Hematopoietic multipotent progenitor cell treated with erythropoietin and hydrocortisone succinate and interleukin-3 and kit ligand, for 8 days (in vitro differentiated cells): ENCODE measurements around the gene PSAPL1.

Experiments
- DNase-seq: peaks from one replicate; pipeline ENCODE4 v3.0.0-alpha.2; 2015

The PSAPL1 gene, protein sequence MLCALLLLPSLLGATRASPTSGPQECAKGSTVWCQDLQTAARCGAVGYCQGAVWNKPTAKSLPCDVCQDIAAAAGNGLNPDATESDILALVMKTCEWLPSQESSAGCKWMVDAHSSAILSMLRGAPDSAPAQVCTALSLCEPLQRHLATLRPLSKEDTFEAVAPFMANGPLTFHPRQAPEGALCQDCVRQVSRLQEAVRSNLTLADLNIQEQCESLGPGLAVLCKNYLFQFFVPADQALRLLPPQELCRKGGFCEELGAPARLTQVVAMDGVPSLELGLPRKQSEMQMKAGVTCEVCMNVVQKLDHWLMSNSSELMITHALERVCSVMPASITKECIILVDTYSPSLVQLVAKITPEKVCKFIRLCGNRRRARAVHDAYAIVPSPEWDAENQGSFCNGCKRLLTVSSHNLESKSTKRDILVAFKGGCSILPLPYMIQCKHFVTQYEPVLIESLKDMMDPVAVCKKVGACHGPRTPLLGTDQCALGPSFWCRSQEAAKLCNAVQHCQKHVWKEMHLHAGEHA

DNA sequence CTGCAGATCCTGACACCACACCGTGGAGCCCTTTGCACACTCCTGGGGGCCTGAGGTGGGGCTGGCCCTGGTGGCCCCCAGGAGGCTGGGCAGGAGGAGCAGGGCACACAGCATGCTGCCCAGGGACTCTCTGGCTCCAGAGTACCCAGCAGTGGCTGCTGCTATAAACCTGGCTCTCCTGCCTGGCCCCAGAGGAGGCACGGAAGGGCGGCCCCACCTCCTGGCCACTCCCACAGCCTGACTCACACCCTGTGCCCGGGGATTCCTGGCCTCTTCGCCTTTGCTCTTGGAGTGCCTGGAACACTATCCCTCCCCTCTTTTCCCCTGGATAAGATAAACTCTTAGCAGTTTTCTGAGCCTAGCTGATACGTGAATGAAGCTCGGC lies at the start of gene PSAPL1:
Gene PSAPL1 (minus strand): TSS at position 165 of the 385 bp plus-strand sequence. CDS start 51 bp downstream, at position 114.
- no peak for DNase-seq

DNA sequence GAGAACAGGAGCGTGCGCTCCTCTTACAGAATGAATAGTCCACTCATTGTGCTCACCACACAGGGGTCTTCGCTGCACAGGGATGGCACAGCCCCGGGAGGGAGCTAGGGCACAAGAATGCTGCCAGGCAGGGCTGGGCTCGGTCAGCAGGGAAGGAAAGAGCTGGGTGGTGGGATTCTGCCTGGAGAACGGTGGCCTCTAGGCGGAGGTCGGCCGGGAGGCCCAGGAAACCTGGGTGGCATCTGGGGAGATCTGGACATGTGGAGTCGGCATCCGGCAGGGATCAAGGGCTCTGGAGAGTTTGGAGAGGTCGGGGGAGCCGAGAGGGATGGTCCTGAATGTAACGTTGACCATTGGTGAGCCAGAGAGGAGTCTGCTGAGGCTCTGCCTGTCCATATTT lies 46.5 kb upstream of the PSAPL1 start:
- DNase-seq: no peak

DNA sequence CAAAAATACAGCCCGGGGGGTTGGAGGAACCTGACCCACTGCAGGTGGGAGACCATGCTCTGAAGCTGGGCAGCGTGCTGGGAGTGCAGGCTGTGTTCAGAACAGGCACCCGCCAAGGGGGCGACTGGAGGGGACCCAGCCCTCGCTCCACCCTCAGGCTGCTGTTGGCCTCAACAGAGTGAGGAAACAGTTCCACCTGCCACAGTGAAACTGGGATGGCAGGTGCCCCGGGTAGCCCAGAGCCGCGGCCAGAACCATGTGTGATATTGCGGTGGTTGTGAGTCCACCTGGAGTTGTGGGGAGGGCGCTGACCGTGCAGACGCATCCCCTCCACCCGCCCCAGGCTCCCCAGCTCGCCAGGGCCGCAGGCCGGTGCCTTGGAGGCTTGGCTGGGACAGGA lies 45.7 kb upstream of the PSAPL1 start:
- no peak for DNase-seq

DNA sequence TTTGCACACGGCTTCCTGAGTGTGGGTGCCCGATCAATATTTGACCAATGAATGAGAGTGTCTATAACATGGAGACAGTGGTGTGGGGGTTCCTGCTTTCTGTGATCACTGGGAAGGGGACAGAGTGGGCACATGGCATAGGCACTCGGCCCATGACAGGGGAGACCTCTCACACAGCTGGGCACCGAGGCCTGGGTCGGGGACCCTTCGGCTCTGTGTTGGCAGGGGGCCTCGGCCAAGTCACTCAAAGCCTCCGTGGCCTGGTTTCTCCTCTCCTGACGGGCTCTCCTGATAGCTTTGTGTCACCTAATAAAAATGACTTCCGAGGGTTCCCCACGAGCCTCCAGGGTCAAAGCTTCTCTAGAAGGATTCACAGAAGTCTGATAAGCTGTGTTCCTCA lies 43.9 kb upstream of the PSAPL1 start:
- no peak for DNase-seq

DNA sequence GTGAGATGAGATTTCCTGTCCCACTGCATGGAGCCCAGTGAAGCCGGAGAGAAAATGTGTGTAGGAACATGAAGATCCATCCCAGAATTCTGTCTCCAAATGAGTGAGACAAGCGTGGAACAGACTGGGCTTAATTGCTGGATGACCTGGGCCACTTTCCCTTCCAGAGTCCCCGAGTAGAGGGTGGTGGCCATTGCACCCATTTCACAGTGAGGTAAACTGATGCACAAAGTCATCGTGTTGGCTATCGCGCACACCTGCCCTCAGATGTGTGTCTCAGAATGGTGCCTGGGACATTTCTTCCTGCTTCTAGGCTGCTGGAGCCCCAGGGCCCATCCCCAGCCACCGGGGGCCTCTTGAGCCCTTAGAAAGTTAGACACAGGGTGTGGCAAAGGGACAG lies 43.0 kb upstream of the PSAPL1 start:
- no peak for DNase-seq

DNA sequence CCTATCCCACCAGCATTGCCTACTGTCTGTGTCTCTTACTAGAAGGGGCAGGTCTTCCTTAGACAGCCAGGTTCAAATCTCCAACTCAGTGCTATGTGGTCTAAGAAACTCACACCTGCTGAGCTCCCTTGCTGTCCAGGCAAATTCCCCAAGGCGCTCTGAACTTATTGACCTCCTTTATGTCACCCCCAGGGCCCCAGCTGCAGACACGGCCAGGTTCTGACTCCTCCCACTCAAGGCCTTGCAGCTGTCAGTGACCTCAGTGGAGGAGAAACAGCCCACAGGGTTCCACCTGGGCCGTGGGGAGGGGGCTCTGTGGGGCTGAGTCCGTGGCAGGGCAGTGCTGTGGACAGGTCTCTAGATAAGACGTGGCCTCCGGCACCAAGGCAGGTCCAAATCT lies 42.1 kb upstream of the PSAPL1 start:
- no peak for DNase-seq

DNA sequence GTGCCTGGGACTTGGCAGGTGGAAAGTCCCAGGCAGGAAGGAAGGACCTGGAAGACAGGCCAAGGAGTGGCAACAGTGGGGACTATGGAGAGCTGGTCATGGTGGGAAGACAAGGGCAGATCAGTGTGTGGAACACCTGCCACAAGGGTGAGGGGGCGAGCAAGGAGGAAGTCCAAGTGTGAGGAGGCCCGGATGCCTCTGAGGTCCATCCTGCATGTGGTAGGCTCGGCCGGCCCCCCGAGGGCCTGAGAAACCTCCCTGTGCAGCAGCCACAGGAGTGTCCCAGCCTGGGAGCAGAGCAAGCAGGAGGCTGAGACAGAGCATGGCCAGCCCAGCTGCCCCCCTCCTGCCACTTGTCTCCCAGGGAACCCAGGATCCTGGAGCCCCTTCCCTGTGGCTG lies 40.5 kb upstream of the PSAPL1 start:
- DNase-seq: no peak

DNA sequence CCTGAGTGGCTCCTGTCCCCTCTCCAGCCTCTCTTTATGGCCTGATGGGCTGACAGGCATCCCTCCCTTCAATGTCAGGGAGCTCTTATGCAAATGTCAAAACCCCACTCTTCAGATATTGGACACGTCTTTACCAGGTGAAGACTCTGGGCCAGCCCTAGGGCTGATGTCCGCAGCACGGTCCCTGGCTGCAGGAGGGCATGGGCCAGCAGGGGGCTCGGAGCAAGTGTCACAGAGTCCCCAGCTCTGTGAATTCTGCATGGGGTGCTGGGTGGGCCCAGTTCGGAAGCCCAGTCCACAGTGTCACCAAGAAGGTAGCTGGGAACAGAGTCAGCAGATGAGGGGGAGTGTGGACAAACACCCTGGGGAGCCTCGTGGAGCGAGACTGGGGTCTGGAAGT lies 39.6 kb upstream of the PSAPL1 start:
- DNase-seq: no peak

DNA sequence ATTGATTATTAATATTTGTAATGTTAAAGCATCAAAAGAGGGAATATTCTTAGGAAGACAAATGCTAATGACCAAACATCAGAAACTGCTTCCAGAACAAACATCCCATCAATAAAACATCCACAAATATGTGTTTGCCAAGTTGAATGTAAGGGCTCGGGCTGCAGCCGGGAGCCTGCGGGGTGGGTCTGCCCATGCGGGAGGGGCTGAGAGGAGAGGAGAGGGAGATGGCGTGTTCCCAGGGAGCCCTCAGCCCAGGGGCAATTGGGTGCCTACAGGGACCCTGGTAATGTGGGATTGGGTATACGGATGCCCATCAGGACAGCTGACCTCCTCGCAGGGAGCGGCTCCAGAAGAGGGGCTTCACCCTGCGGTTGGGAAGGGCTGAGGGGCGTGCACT lies 38.4 kb upstream of the PSAPL1 start:
- DNase-seq: no peak

DNA sequence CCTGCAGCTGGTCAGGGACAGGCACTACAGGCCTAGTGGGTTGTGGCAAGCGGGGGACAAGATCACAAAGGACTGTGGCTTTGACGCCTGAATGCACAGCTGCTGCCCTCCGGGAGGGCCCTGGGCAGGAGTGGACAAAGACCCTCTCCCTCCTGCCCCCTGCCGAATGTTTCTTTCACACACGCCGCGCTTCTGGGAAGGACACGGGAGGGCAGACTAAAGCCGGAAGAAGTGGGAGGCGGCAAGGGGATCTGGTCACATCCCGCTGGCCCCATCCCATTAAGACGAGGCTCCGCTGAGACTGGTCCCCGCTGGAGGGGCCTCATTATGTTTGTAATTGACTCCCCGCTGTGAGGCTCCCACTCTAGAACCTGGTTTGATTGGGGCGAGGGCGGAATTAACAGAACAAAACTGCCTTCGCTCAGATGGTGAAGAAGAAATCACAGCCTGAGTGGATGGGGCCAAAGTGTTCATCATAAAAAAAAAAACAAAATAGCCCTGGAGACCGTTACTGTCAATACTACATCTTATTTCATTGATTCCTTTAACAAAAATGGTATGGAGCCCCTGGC lies 37.8 kb upstream of the PSAPL1 start:
- no peak for DNase-seq

DNA sequence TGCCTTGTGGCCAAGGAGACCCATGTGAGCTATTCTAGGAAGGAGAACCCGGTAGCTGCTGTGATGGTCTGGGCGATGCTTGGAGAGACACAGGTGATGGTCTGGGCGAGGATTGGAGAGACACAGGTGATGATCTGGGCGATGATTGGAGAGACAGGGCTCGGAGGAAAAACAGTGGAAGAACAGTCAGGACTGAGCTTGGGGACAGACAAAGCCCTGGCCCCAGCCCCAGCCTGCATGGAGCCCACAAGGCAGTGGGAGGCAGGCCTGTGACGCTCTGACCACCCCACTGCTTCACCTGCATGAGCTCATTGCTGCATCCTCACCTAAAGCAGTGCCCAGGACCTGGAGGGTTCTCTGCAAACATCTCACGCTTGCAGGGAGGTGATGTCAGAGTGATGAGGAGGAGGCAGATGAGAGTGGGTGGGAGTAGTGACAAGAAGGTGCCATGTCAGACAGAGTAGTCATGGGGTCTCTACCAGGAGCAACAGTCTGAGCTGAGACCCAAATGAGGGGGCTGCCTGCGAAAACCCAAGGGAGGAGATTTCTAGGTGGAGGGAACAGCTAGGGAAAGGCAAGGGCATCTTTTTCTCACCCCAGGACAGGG lies 35.9 kb upstream of the PSAPL1 start:
- no peak for DNase-seq

DNA sequence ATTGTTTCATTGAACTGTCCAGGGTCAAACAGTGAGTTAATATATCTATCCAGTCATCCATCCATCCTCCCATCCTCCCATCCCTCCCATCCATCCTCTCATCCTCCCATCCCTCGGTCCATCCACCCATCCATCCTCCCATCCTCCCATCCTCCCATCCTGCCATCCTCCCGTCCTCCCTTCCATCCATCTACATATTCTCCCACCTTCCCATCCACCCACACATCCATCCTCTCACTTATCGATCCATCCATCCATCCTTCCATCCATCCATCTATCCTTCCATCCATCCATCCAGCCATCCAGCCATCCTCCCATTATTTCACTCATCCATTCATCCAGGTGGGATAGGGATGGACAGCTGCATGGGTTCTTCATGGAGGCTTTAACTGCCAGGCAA lies 35.4 kb upstream of the PSAPL1 start:
- DNase-seq: no peak

DNA sequence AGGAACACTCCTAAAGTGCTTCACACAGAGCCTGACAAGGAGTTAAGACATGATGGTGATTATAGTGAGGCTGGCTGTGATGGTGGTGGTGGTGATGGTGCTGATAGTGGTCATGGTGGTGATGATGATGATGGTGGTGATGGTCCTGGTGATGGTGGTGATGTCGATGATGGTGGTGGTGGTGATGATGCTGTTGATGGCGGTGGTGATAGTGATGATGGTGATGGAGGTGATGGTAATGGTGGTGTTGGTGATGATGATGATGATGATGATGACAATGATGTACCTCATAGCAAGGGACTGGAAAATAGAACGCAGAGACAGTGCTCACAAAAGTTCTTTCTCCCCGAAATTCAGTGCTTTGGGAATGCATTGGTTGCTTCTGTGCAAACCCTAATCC lies 34.3 kb upstream of the PSAPL1 start:
- no peak for DNase-seq

DNA sequence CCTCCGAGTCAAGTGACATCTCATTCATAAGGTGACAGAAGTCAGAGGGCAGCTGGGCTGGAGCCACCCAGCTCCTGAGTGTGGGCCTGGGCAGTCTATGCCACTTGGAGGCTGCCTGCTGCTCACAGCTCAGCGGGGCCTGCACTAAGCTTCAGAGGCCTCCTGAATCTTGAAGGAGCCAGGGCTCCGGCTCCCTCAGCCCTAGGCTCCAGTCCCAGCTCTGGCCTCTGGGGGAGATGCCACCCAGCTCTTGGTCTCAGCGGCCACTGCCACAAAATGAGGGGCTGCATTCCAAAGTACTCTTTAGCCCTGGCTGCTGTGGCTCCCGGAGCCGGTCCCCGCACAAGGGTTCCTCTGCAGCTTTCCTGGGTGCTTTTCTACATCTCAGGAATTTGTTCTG lies 32.7 kb upstream of the PSAPL1 start:
- no peak for DNase-seq

DNA sequence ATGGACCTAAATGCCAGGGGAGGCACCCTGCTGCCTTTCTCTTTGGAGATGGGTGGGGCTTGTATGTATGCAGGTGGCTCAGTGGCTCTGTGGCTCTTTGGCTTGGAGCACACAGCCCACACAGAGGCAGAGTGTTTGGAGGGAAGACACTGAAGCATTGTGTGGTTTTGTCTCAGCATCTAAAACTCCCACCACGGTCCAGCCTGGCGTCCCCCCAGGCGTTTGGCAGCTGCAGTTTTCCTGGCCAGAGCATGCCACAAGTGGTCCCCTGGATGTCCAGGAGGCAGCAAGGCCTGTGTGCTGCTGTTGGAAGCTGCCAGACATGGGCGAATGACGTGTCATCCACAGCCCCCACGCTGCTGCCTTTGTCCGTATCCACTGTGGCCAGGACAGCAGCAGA lies 32.2 kb upstream of the PSAPL1 start:
- no peak for DNase-seq

DNA sequence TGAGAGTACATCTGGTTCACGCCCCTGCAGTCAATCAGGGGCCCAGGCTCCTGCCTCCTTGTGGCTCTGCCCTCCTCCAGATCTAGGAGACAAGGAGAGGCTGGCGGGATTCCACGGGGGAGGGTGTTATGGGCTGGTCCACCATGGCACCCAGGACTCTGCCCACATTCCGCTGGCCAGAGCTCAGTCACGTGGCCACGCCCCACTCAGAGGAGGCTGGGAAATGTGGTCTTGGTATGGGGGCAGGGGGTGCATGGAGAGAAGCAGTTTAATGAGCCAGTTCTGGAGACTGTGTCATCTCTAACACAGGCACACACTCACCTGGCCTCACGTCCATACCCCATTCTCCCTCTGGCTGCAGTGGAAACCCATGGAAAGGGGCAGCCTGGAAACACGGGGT lies 31.5 kb upstream of the PSAPL1 start:
- DNase-seq: no peak

DNA sequence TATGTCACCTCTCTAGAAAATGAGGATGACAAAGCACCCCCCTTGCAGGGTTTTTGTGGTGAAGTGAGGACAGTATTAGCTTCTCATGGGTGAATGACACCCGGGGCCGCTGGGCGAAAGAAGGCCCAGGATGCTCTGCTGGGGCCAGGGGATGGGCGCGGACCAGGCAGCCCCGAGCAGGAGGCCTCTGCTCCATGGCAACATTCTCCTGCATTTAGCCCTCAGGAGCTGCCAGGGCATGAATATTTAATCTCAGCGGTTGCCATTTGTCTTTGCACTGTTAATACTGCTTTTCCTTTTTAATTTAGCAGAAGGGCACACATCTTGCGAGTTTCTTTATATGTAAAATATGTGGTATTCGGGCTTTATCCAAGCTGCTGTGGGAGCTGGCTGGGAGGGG lies 30.3 kb upstream of the PSAPL1 start:
- DNase-seq: no peak

DNA sequence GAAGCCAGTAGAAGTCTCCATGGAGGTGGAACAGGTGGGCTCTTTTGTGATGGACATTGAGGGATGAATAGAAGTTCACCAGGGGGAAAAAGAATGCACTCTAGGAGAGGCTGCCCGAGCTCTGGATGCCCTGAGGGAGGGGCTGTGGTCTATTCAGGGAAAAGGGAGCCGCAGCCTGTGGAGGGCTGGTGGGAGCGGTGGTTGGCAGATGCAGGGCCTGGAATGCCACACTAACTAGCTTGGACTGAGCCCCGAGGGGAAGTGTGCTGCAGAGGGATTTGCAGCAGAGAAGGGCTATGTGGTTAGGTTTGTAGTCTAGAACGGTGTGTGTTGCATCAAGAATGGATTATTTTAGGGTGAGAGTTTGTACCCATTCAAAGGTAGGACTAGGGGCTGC lies 29.5 kb upstream of the PSAPL1 start:
- no peak for DNase-seq

DNA sequence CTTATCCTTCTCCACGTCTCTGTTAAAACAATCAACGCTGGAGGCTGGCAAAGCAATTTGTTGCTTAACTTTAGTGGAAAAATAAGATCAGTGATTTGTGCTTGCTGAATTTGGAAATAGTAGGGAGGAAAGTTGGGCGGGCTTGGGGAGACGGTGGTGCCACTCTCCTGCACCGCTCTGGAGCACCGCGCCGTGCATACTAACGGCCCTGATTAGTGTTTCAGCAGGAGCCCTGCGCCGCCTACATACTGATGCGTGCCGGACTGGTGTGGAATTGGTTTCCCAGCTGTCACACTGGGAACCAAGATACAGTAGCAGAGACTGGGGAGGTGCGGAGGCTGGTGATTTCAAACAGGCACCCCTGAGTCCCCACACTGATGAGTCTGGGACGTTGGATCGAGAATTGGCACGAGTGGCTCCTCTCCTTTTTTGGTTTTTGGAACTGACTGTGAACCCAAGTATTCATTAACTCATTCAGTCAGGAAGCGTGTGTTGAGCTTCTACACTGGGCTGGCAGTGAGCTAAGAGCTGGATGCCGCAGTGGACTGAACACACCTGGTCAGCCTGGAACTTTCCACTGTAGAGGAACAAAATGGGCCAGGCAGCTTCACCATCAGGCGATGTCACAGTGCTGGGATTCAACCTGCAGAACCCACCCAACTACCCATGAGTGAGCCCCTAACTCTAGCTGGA lies 29.0 kb upstream of the PSAPL1 start:
- no peak for DNase-seq

DNA sequence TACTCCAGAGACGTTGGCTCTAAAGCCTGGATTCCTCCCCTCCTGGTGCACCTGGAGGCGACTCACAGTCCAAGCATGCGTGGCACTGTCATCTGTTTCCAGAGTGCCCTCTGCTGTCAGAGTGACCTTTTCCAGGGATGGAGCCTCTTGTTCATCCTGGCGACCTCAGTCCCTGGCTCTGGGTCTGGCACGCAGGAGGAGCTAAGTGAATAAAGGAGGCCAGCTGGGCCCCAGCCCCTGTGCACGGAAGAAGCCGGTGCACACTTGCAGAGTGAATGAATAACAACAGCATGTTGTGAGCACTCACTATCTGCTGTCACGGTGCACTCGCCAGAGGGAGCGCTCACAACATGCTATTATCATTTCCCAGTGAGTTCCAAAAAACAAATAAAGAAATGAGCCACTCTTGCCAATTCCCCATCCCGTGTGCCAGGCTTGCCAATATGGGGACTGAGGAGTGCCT lies 27.8 kb upstream of the PSAPL1 start:
- DNase-seq: no peak

DNA sequence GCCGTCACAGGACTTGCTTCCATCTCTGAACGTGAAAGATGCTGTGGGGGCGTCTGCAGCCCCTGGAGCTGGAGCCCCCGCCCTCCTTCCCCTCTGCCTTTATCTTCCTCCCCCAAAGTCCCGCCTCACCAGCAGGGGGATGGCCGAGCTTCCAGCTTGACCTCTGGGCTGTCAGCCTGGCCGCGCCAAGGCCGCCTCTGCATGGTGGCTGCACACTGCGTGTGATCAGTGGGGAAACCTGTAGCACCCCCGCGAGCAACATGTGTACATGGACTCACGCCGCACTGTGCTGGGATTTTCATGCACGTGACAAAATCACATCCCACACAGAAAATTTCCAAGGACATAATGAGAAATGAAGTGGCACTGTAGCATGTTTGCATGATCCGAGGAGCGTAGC lies 26.5 kb upstream of the PSAPL1 start:
- DNase-seq: no peak

DNA sequence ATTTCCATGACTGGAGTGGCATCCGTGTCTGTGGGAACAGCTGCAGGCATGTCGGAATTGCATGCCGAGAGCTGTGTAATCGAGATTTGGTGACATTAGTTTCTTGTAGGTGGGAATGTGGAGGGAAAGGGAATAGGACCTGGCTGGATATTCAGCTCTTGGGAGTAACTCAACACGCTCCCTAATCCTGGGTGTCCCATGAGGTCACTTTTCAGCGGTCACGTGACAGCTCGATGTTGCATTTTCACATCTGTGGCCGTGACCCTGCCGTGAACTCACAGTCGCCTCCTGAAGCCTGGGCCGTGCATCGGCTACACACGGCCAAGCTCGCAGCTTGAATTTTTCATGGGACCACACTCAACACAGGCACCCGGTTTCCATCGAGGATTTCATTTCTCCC lies 25.8 kb upstream of the PSAPL1 start:
- DNase-seq: no peak

DNA sequence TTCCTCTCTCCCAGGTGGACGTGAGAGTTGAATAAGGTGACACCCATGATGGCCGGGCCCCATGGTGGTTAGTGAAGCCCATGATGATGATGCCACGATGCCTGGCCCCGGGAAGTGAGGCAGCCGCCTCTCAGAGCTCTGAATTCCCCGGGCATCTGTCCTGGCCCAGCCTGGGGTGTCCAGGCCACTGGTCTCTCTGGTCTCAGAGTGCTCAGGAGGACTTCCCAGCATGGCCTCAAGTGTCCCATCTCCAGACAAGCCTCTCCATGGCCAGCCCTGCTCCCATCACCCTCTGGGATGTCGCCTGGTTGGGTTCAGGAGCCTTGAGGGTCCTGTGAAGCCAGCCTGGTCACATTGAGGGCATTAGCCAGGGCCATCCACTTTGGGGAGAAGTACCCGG lies 24.7 kb upstream of the PSAPL1 start:
- DNase-seq: no peak

DNA sequence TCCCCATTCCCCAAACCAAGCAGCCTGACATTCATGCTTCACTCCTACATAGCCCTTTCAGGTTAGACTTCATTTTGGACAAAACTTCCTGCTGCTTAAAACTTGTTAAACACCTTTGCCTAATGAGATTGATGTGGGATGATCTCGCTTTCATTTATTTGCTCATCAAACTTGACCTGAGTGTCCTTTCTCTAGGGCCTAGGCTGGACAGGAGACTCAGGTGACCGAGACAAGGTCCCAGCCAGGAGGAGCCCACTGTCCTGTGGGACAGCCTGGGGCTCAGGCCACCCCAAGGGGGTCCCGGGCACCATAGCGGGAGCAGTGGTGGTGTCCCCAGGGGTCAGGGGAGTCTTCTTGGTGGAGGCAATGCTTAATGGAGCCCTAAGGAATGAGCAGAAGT lies 23.7 kb upstream of the PSAPL1 start:
- no peak for DNase-seq
